Putamen (tissue), 1 donor: Measurements from ENCODE around the gene CRMP1.
A peak's percentile ranks its signal among the peaks of the same experiment; 100 is the strongest.
"Not testable (repeated sequence)": the region's sequence is repeated elsewhere in the genome, so short reads cannot be mapped to it uniquely, and the experiment has no call there.

ENCODE experiments used
- DNase-seq: peaks from one replicate; pipeline ENCODE4 v3.0.0-alpha.2; 2016; ENCODE audit warnings: low spot score

The CRMP1 gene

GRCh38 chr4:5822619-5823018 lies 70.3 kb downstream of the CRMP1 start:
- DNase-seq, result no peak

- no peak for DNase-seq
Measured at GRCh38 chr4:5821665-5822358, 71.1 kb downstream of the CRMP1 start.

- DNase-seq, result no peak
Measured at GRCh38 chr4:5816851-5817375, 76.0 kb downstream of the CRMP1 start.

- DNase-seq, result no peak
Measured at GRCh38 chr4:5816101-5816500, 76.8 kb downstream of the CRMP1 start.

GRCh38 chr4:5815641-5816040 lies 77.2 kb downstream of the CRMP1 start:
- no peak for DNase-seq

GRCh38 chr4:5814421-5814820 lies 78.5 kb downstream of the CRMP1 start:
- no peak for DNase-seq

GRCh38 chr4:5813882-5814255 lies 79.0 kb downstream of the CRMP1 start:
- no peak for DNase-seq

- peak; percentile 44 for DNase-seq
Measured at GRCh38 chr4:5812506-5813229, 80.2 kb downstream of the CRMP1 start.

- DNase-seq, result not testable (repeated sequence)
Measured at GRCh38 chr4:5812057-5812456, 80.8 kb downstream of the CRMP1 start.

- no peak for DNase-seq
Measured at GRCh38 chr4:5810770-5811430, 82.0 kb downstream of the CRMP1 start.

- no peak for DNase-seq
Measured at GRCh38 chr4:5810151-5810550, 82.7 kb downstream of the CRMP1 start.

- DNase-seq, result no peak
Measured at GRCh38 chr4:5809216-5809776, 83.6 kb downstream of the CRMP1 start.

GRCh38 chr4:5808081-5808741 lies 84.7 kb downstream of the CRMP1 start:
- no peak for DNase-seq

- no peak for DNase-seq
Measured at GRCh38 chr4:5805270-5805669, 87.6 kb downstream of the CRMP1 start.

- no peak for DNase-seq
Measured at GRCh38 chr4:5804656-5805055, 88.2 kb downstream of the CRMP1 start.

GRCh38 chr4:5802565-5802964 lies 90.3 kb downstream of the CRMP1 start:
- no peak for DNase-seq

- DNase-seq, result no peak
Measured at GRCh38 chr4:5801696-5802095, 91.2 kb downstream of the CRMP1 start.

GRCh38 chr4:5800496-5800895 lies 92.4 kb downstream of the CRMP1 start:
- DNase-seq, result no peak

- no peak for DNase-seq
Measured at GRCh38 chr4:5799406-5799805, 93.5 kb downstream of the CRMP1 start.

- DNase-seq, result no peak
Measured at GRCh38 chr4:5798946-5799345, 93.9 kb downstream of the CRMP1 start.

GRCh38 chr4:5798462-5798861 lies 94.4 kb downstream of the CRMP1 start:
- no peak for DNase-seq

- no peak for DNase-seq
Measured at GRCh38 chr4:5797866-5798265, 95.0 kb downstream of the CRMP1 start.
